ENCODE results near the gene VPS37C.
"Not testable (repeated sequence)": the region's sequence is repeated elsewhere in the genome, so short reads cannot be mapped to it uniquely, and the experiment has no call there.

The VPS37C gene

DNA sequence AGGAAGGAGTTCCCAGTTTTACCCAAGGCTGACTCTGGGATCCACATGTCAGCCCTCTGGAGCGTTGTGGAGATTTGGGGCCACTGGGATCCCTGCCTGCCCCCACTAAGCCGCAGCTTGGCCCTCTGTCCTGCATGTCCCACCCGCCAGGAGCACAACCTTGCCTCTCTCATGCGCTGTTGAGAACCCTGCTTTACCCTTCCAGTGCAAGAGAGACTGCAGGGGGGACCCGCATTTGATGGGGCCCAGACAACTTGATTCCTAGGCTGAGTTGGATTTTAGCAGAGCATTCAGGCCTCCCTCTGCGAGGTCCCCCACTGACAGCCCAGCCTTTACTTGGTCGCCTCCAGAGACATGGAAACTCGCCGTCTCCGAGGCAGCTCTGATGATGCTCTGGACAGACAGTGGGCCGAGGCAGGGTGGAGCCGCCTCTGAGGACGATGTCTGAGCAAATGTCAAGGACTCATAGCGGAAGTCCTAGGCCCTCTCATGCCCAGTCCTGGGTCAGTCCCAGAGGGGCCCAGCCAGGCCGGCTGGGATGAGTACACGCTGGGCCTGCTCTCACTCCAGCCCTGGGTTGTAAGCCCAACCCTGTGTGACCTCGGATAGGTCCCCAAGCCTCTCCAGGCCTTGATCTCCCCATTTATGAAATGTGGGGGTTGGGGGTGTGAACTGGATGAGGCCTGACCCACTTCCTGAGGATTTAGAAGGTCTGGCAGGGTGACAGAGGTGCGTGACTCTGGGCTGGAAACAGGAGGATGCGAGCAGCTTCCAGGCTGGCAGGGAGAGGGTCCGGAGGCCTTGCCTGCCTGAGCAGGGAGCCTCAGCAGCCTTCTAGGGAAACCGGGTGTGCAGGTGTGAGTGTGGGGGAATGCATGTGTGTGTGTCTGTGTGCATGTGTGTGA lies 58.3 kb downstream of the VPS37C start:
- Histone ChIP-seq H3K4ac (ENCODE audit: low read depth, low read length) (no peak overlapping the region), H4K12ac (ENCODE audit: low read depth, low read length) (no peak overlapping the region), H3K4me2 (ENCODE audit: low read length) (no peak overlapping the region), H2AFZ (ENCODE audit: insufficient read depth, low read length, poor library complexity) (no peak overlapping the region), H3K36me3 (ENCODE audit: control insufficient read depth in 1 of 2, insufficient read depth in 2 of 2, low read length in 2 of 2) (no peaks in the 10 kb centered on the region), H2BK12ac (ENCODE audit: low read length) (no peak overlapping the region), H3K4me3 (ENCODE audit: low read depth, low read length) (no peak overlapping the region), H3K27me3 (ENCODE audit: insufficient read depth, low read length) (no peaks in the 10 kb centered on the region), H3K79me1 (ENCODE audit: low read length) (no peaks in the 10 kb centered on the region), H3K79me2 (ENCODE audit: control insufficient read depth, insufficient read depth, low read length, poor library complexity) (no peaks in the 10 kb centered on the region), H3K14ac (ENCODE audit: low read length) (no peak overlapping the region), H2BK120ac (ENCODE audit: insufficient read depth, low read length, poor library complexity) (no peak overlapping the region), H3K27ac (ENCODE audit: low read depth, low read length) (no peak overlapping the region), H3K4me1 (ENCODE audit: control insufficient read depth in 1 of 2, insufficient read depth in 2 of 2, low read length in 2 of 2) (no peaks in the 10 kb centered on the region), H2BK5ac (ENCODE audit: low read depth, low read length, poor library complexity) (no peak overlapping the region), H3K18ac (ENCODE audit: low read length) (no peak overlapping the region), H2AK5ac (ENCODE audit: low read length) (no peak overlapping the region), H4K8ac (ENCODE audit: low read depth, low read length) (no peak overlapping the region), H4K91ac (ENCODE audit: low read depth, low read length) (no peak overlapping the region), H3K9me3 (ENCODE audit: insufficient read depth, low read depth, low read length) (no peaks in the 10 kb centered on the region), H3K23ac (ENCODE audit: low read length) (peak overlapping the region; percentile 85), H3K9ac (ENCODE audit: low read length) (no peak overlapping the region)
- DNase-seq, result no peak
- WGBS (ENCODE audit: extremely low coverage, insufficient coverage, insufficient read length), result no CpG with 5 or more reads among the region's 21 CpGs

DNA sequence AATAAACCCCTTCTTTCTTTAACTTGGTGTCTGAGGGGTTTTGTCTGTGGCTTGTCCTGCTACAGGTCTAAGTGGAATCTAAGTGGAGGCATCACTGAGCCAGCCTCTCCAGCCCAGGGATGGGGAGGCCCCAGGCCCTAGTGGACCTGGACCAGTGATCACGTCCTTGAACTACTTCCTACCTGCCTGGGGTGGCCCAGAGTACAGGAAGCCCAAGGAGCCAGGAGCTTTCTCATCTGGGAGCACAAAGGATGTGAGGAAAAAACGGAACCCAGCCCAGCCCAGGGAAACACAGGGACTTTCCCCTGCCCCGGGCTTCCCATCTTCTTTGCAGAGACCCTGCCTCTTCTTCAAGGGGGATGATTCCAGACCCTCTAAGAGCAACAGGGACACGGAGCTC lies 62.4 kb downstream of the VPS37C start:
- Histone ChIP-seq H3K9me3 (ENCODE audit: insufficient read depth, low read depth, low read length) (peaks cover 3% of the 10 kb centered on the region), H3K27me3 (ENCODE audit: insufficient read depth, low read length) (no peaks in the 10 kb centered on the region), H3K23ac (ENCODE audit: low read length) (peak overlapping the region; percentile 28), H3K4me1 (ENCODE audit: control insufficient read depth in 1 of 2, insufficient read depth in 2 of 2, low read length in 2 of 2) (no peaks in the 10 kb centered on the region), H4K91ac (ENCODE audit: low read depth, low read length) (no peak overlapping the region), H2BK120ac (ENCODE audit: insufficient read depth, low read length, poor library complexity) (no peak overlapping the region), H3K27ac (ENCODE audit: low read depth, low read length) (no peak overlapping the region), H4K8ac (ENCODE audit: low read depth, low read length) (no peak overlapping the region), H3K79me1 (ENCODE audit: low read length) (no peaks in the 10 kb centered on the region), H3K79me2 (ENCODE audit: control insufficient read depth, insufficient read depth, low read length, poor library complexity) (no peaks in the 10 kb centered on the region), H2BK5ac (ENCODE audit: low read depth, low read length, poor library complexity) (no peak overlapping the region), H3K4me3 (ENCODE audit: low read depth, low read length) (no peak overlapping the region), H2AK5ac (ENCODE audit: low read length) (no peak overlapping the region), H2BK12ac (ENCODE audit: low read length) (no peak overlapping the region), H3K4ac (ENCODE audit: low read depth, low read length) (no peak overlapping the region), H3K14ac (ENCODE audit: low read length) (no peak overlapping the region), H4K12ac (ENCODE audit: low read depth, low read length) (no peak overlapping the region), H3K18ac (ENCODE audit: low read length) (no peak overlapping the region), H2AFZ (ENCODE audit: insufficient read depth, low read length, poor library complexity) (no peak overlapping the region), H3K4me2 (ENCODE audit: low read length) (no peak overlapping the region), H3K9ac (ENCODE audit: low read length) (no peak overlapping the region), H3K36me3 (ENCODE audit: control insufficient read depth in 1 of 2, insufficient read depth in 2 of 2, low read length in 2 of 2) (no peaks in the 10 kb centered on the region)
- no peak for DNase-seq
- WGBS (ENCODE audit: extremely low coverage, insufficient coverage, insufficient read length), result no CpG with 5 or more reads among the region's 4 CpGs

DNA sequence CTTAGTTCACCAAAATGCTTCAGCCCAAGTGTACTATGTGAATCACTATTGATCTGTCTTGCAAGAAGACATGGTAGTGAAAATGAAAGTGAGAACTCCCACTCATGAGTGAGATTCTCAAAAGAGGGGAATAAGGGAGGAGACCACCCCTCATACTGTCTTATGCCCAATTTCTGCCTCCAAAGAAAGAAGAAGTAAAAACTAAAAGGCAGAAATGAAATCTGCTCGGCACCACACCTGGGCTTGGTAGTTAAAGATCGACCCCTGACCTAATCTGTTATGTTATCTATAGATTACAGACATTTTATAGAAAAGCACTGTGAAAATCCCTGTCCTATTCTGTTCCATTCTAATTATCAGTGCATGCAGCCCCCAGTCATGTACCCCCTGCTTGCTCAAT lies 63.0 kb downstream of the VPS37C start:
- not testable (repeated sequence) for H3K14ac ChIP-seq (ENCODE audit: low read length); H3K27me3 ChIP-seq (ENCODE audit: insufficient read depth, low read length); H3K4me3 ChIP-seq (ENCODE audit: low read depth, low read length); H2BK12ac ChIP-seq (ENCODE audit: low read length); H4K8ac ChIP-seq (ENCODE audit: low read depth, low read length); H3K23ac ChIP-seq (ENCODE audit: low read length); H3K9ac ChIP-seq (ENCODE audit: low read length); H3K4ac ChIP-seq (ENCODE audit: low read depth, low read length); H2AFZ ChIP-seq (ENCODE audit: insufficient read depth, low read length, poor library complexity); H3K4me1 ChIP-seq (ENCODE audit: control insufficient read depth in 1 of 2, insufficient read depth in 2 of 2, low read length in 2 of 2); H4K12ac ChIP-seq (ENCODE audit: low read depth, low read length); H3K9me3 ChIP-seq (ENCODE audit: insufficient read depth, low read depth, low read length); H3K27ac ChIP-seq (ENCODE audit: low read depth, low read length); H4K91ac ChIP-seq (ENCODE audit: low read depth, low read length); H2AK5ac ChIP-seq (ENCODE audit: low read length); H3K79me1 ChIP-seq (ENCODE audit: low read length); H2BK120ac ChIP-seq (ENCODE audit: insufficient read depth, low read length, poor library complexity); H3K79me2 ChIP-seq (ENCODE audit: control insufficient read depth, insufficient read depth, low read length, poor library complexity); H3K36me3 ChIP-seq (ENCODE audit: control insufficient read depth in 1 of 2, insufficient read depth in 2 of 2, low read length in 2 of 2); H3K18ac ChIP-seq (ENCODE audit: low read length); DNase-seq; H2BK5ac ChIP-seq (ENCODE audit: low read depth, low read length, poor library complexity); H3K4me2 ChIP-seq (ENCODE audit: low read length)
- no CpG with 5 or more reads among the region's 2 CpGs for WGBS (ENCODE audit: extremely low coverage, insufficient coverage, insufficient read length)

DNA sequence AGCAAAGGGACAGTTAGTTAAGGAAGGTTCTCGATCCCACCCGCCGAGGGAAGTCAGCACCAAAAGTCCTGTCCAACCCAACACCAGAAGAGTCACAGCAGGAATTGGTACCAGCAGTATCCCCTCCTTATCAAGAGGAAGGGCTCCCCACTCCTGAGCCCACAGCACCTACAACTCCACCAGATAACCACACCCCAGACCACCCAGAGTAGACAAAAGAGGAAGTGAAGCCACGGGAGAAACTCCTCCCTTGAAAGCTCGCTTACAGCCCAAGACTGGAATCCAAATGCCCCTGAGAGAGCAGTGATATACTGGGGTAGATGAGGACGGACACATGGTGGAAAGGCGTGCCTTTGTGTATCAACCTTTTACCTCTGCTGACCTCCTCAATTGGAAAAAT lies 66.2 kb downstream of the VPS37C start:
- Histone ChIP-seq H4K8ac (ENCODE audit: low read depth, low read length) (no peak overlapping the region), H4K12ac (ENCODE audit: low read depth, low read length) (no peak overlapping the region), H4K91ac (ENCODE audit: low read depth, low read length) (no peak overlapping the region), H3K27ac (ENCODE audit: low read depth, low read length) (no peak overlapping the region), H3K79me1 (ENCODE audit: low read length) (no peaks in the 10 kb centered on the region), H3K9ac (ENCODE audit: low read length) (no peak overlapping the region), H2BK120ac (ENCODE audit: insufficient read depth, low read length, poor library complexity) (no peak overlapping the region), H3K4me2 (ENCODE audit: low read length) (no peak overlapping the region), H2AK5ac (ENCODE audit: low read length) (no peak overlapping the region), H3K9me3 (ENCODE audit: insufficient read depth, low read depth, low read length) (peaks cover 6% of the 10 kb centered on the region), H2BK12ac (ENCODE audit: low read length) (no peak overlapping the region), H3K18ac (ENCODE audit: low read length) (no peak overlapping the region), H3K27me3 (ENCODE audit: insufficient read depth, low read length) (no peaks in the 10 kb centered on the region), H3K4me1 (ENCODE audit: control insufficient read depth in 1 of 2, insufficient read depth in 2 of 2, low read length in 2 of 2) (peaks cover 3 to 5% of the 10 kb centered on the region in 2 experiments), H3K14ac (ENCODE audit: low read length) (no peak overlapping the region), H3K36me3 (ENCODE audit: control insufficient read depth in 1 of 2, insufficient read depth in 2 of 2, low read length in 2 of 2) (no peaks in the 10 kb centered on the region), H2BK5ac (ENCODE audit: low read depth, low read length, poor library complexity) (no peak overlapping the region), H3K4me3 (ENCODE audit: low read depth, low read length) (no peak overlapping the region), H3K23ac (ENCODE audit: low read length) (no peak overlapping the region), H3K79me2 (ENCODE audit: control insufficient read depth, insufficient read depth, low read length, poor library complexity) (no peaks in the 10 kb centered on the region), H2AFZ (ENCODE audit: insufficient read depth, low read length, poor library complexity) (no peak overlapping the region), H3K4ac (ENCODE audit: low read depth, low read length) (no peak overlapping the region)
- DNase-seq, result no peak
- WGBS (ENCODE audit: extremely low coverage, insufficient coverage, insufficient read length), result no CpG with 5 or more reads among the region's 7 CpGs

All from trophoblast cell (in vitro differentiated cells and primary cell).